Mucosa of stomach (tissue), 1 donor: ENCODE data around the gene AMMECR1.

Experiments used
- H3K27me3 ChIP-seq: one replicate; pipeline ENCODE4 v1.7.0; 2013; ENCODE audit warnings: mild to moderate bottlenecking, low read length; ENCODE audit not compliant: control insufficient read depth, insufficient read depth
- H3K36me3 ChIP-seq: one replicate; pipeline ENCODE4 v1.7.0; 2013; ENCODE audit warnings: low read length; ENCODE audit not compliant: control insufficient read depth, insufficient read depth
- H3K4me1 ChIP-seq: one replicate; pipeline ENCODE4 v1.7.0; 2013; ENCODE audit warnings: mild to moderate bottlenecking, low read length; ENCODE audit not compliant: control insufficient read depth, insufficient read depth
- H3K4me3 ChIP-seq: one replicate; pipeline ENCODE4 v1.7.0; 2013; ENCODE audit warnings: low read length
- H3K9ac ChIP-seq: one replicate; pipeline ENCODE4 v1.7.0; 2013; ENCODE audit warnings: mild to moderate bottlenecking, low read length, moderate library complexity
- H3K9me3 ChIP-seq: one replicate; pipeline ENCODE4 v1.7.0; 2013; ENCODE audit warnings: mild to moderate bottlenecking, low read length, moderate library complexity; ENCODE audit not compliant: control insufficient read depth
- donor health status: Pancreatic carcinoma.

AMMECR1 gene

DNA sequence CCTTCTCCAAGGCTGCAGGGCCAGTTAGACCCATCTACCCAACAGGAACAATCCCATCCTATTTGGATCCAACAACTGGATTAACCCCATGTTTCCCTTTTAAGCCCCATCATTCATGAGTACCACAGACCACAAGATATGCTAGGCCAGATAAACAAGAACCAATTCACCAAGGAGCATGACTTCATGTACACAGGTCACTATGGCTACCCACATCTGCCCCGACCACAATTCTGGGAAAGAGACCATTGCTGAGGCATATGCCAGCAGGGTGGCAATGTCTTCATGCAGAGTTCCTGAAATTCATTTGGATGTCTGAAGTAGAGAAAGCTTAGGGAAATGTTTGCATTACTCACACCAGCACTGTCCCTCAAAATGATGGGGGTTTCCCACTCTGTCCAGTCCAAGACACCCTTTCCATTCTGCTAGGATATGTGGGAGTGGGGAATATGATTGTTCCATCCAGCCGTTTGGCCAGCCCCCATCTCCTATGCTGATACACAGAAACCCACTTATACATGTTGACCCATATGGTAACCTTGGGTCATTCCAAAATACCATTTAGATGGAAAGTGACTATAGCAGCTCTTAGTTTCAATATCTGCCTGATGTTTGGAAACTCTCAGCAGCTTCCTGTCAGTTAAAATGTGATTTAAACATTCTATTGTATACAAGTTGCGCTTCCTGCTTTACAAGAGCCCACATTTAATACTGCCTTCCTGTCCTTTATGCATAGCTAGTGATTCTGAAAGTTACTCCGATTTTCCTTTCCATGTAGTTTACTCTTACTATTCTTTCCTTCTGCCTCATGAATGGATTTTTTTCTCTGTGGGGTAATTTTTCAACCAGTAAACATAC lies 129.0 kb downstream of the AMMECR1 start:
- H3K4me3 ChIP-seq: no peak overlapping the region
- H3K9ac ChIP-seq: no peak overlapping the region
- no peaks in the 10 kb centered on the region for H3K4me1 ChIP-seq
- H3K36me3 ChIP-seq: no peaks in the 10 kb centered on the region
- H3K27me3 ChIP-seq: no peaks in the 10 kb centered on the region
- H3K9me3 ChIP-seq: no peaks in the 10 kb centered on the region

DNA sequence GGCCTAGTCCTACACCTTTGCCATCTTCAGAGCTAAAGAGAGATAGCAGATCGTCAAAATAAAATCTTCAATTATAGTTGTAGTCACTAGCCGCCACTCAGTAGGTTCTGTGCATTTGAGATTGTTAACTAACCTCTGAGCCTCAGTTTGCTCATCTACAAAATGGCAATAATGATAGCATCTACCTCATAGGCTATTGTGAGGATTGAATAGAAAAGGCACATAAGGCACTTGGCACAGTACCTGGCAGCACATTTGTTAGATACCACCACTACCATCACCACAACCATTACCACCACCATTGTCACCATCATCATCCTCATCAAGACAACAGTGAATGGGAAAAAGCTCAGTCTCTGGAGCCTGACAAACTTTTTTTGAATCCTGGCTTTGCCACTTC lies 134.6 kb downstream of the AMMECR1 start:
- H3K36me3 ChIP-seq: no peaks in the 10 kb centered on the region
- H3K4me1 ChIP-seq: peaks cover 11% of the 10 kb centered on the region
- H3K9ac ChIP-seq: no peak overlapping the region
- no peak overlapping the region for H3K4me3 ChIP-seq
- H3K27me3 ChIP-seq: no peaks in the 10 kb centered on the region
- H3K9me3 ChIP-seq: no peaks in the 10 kb centered on the region

DNA sequence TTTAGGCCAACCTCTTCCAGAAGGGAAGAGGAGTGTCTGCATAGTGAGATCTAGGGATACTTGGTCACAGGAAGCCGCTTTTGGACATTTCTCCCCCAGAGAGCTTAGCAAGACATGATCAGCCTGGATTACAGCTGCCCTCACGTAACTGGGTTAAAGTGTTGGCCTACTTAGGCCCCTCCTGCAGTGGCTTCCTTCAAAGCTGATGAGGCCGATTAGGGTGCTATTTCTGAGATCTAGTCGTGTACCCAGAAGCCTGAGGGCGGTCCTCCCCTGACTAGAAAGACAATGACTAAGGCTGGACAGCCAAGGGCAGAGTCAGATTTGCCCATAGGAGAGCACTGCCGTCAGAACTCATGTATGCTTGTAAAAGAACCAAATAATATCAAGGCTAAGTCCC lies 135.0 kb downstream of the AMMECR1 start:
- Histone ChIP-seq H3K9me3 (no peaks in the 10 kb centered on the region), H3K4me1 (peaks cover 15% of the 10 kb centered on the region), H3K36me3 (no peaks in the 10 kb centered on the region), H3K27me3 (no peaks in the 10 kb centered on the region), H3K9ac (no peak overlapping the region), H3K4me3 (no peak overlapping the region)

DNA sequence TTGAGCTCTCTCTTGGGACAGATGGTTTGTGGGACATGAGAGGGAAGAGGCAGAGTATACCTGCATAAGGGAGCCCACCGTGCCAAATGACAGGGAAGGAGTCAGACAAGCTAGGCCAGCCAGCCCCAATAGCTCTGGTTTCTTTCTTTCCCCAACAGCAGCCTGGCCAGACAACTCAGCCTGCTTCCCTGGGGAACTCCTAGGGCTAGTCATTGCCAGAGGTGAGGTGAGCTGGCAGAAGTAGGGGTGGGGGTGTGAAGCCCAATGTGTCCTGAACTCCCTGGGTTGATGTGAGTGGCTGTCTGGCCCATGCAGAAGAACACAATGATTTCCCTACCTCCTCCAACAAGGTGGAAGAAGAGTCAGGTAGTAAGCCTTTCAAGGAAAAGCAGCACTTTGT lies 135.5 kb downstream of the AMMECR1 start:
- Histone ChIP-seq H3K9me3 (no peaks in the 10 kb centered on the region), H3K4me3 (no peak overlapping the region), H3K27me3 (no peaks in the 10 kb centered on the region), H3K4me1 (peaks cover 15% of the 10 kb centered on the region), H3K36me3 (no peaks in the 10 kb centered on the region), H3K9ac (no peak overlapping the region)

DNA sequence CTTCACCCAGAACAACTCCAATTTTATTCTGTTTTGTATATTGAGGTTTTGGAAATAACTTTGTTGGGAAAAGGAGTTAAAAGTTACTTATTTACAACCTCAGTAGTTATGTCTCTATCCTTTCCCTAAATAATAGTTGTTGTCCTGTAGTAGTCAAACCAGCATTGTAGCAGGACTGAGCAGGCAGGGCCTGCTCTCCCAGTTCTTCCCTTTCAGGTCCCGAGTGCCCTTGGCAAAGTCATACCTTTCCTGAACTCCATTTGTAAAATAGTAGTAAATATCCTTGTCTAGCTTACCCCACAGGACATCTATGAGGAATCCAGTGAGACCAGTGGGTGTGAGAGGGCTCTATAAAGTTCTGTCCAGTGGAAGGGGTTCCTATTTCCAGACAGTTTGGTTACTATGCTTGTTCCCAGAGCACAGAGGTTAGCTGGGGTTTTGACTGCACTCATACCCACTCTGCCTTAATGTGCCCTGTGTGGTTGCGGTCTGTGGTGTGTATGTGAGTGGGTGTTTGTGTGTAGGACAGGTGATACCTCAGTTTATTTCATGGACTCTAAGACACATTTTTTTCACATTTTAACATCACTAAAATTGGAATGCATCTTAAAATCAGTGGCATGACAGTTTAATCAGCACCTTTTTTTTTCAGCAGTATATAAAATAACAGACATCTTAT lies 136.3 kb downstream of the AMMECR1 start:
- Histone ChIP-seq H3K27me3 (no peaks in the 10 kb centered on the region), H3K4me1 (peaks cover 15% of the 10 kb centered on the region)

DNA sequence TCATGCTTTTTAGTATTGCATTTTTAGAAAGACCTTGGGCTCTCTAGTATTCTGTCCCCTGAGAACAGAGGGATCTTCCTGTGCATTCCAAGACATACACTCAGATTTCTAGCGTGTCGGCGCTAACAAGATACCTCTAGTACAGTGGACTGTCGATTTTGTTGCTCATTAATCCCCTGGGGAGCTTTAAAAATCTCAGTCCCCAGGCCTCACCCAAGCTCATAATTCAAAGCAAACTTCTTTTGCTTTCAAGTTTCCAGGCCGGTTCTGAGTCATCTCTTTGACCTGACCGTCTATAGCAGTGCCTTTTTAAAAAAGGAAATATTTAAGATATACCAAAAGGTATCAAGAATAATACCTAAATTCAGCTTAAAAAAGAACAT lies 137.0 kb downstream of the AMMECR1 start:
- H3K4me3 ChIP-seq: no peak overlapping the region
- no peaks in the 10 kb centered on the region for H3K27me3 ChIP-seq
- H3K4me1 ChIP-seq: peaks cover 15% of the 10 kb centered on the region
- H3K9me3 ChIP-seq: no peaks in the 10 kb centered on the region
- no peaks in the 10 kb centered on the region for H3K36me3 ChIP-seq
- H3K9ac ChIP-seq: no peak overlapping the region

More for the DNA sequence above, 136.3 kb downstream of the AMMECR1 start:
- Histone ChIP-seq H3K36me3 (no peaks in the 10 kb centered on the region), H3K9ac (no peak overlapping the region), H3K4me3 (no peak overlapping the region), H3K9me3 (no peaks in the 10 kb centered on the region)

DNA sequence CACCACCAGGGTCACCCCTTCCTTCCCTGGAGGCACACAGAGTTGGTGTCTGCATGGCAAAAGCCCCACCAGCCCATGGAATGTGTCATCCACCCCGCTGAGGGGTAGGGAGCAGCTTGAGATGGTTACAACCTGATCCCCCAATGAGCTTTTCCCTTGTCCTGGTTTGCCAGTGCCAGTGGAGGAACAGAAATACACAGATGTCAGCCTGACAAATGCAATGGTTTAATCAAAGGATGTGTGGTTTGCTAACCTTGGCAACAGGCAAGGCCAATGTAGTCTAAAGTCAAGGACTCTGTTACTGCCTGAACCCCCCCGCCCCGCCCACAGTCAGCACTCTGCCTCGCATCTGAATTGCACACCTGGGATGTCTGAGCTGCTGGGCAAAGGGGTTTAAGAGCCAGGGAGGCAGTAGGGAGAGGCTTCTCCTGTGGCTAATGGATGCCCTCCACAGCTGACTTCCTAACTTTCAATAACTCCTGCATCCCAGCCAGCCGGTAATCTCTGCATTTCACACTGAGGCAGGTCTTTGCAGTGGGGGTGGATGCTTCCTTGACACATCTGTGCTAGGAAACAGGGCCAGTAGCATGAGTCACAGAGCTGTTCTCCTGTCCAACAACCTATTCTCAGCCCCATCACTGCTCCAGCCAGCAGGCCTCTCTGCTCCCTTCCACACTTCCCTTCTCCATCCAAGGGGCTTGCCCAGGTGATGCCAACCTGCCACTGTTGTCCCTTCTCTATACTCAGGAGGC lies 137.5 kb downstream of the AMMECR1 start:
- no peaks in the 10 kb centered on the region for H3K36me3 ChIP-seq
- no peaks in the 10 kb centered on the region for H3K27me3 ChIP-seq
- no peaks in the 10 kb centered on the region for H3K9me3 ChIP-seq
- H3K9ac ChIP-seq: no peak overlapping the region
- peaks cover 15% of the 10 kb centered on the region for H3K4me1 ChIP-seq
- no peak overlapping the region for H3K4me3 ChIP-seq

DNA sequence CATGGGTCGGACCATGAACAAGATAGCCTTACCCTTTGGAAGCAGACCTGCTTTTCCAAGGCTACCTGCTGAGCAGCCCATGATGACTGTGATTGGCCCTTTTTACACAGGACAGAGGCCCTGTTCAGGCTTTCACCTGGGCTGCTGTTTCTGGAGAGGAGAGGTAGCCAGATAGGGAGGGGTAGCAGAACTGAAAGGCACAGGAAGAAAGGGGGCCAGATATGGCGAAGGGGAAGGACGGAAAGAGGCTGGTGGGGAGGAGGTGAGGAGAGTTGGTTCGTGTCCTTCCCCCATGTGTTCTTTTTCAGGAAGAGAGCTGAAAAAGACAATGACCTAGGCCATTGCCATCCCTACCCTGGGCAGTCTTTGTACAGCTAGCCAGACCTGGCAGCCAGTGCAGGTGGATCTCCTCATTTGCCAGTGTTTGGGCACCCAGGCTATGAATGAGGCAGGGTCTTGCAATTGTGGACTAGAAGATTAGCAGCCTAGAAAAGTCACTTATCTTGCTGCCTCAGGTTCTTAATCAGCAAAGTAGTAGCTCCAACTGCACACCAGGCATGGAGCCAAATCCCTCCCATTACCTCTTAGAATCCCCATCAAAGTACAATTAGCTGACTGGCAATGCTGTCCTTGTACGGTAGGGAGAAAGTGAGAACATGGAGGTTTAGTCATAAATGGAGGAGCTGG lies 139.6 kb downstream of the AMMECR1 start:
- Histone ChIP-seq H3K36me3 (no peaks in the 10 kb centered on the region), H3K4me1 (peaks cover 22% of the 10 kb centered on the region), H3K4me3 (no peak overlapping the region), H3K27me3 (no peaks in the 10 kb centered on the region), H3K9ac (no peak overlapping the region), H3K9me3 (no peaks in the 10 kb centered on the region)

DNA sequence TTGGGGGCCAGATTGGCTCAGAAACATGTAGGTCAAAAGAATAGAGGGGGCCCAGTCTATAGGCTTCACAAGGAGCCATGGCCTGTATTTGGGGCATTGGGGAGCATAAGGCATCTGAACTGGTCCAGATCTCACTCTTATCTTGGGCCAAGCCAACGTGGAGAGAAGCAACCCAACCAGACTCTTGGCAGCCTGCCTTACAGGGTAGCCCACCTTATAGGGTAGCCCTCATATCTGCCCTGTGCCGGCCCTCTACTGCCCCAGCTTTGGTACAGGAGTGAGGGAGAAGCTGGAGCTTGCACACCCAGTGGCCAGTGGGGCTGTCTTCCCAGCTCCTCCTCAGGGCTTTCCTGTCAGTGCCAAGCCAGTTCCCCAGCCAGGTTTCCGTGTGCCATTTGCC lies 142.2 kb downstream of the AMMECR1 start:
- peaks cover 22% of the 10 kb centered on the region for H3K4me1 ChIP-seq
- H3K9ac ChIP-seq: no peak overlapping the region
- H3K36me3 ChIP-seq: no peaks in the 10 kb centered on the region
- H3K4me3 ChIP-seq: no peak overlapping the region
- no peaks in the 10 kb centered on the region for H3K9me3 ChIP-seq
- no peaks in the 10 kb centered on the region for H3K27me3 ChIP-seq

DNA sequence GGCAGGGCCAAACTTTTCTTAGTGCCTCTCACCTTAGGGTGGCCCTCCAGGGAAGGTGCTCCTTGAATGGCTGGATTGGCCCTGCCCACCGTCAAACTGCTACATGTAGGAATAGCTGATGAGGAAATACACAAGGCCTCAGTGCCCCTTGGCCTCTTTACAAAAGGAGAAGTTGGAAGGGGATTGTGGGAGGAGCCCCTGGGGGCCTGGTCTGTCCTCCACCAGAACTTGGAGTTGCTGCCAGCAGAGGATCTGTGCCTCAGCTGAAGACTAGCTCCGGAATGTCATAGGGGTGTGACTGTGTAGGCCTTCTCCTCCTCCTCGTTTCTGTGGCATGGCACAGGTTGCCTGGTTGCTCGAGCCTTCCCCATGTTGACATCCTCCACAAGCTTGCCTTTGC lies 142.7 kb downstream of the AMMECR1 start:
- no peak overlapping the region for H3K4me3 ChIP-seq
- H3K27me3 ChIP-seq: no peaks in the 10 kb centered on the region

DNA sequence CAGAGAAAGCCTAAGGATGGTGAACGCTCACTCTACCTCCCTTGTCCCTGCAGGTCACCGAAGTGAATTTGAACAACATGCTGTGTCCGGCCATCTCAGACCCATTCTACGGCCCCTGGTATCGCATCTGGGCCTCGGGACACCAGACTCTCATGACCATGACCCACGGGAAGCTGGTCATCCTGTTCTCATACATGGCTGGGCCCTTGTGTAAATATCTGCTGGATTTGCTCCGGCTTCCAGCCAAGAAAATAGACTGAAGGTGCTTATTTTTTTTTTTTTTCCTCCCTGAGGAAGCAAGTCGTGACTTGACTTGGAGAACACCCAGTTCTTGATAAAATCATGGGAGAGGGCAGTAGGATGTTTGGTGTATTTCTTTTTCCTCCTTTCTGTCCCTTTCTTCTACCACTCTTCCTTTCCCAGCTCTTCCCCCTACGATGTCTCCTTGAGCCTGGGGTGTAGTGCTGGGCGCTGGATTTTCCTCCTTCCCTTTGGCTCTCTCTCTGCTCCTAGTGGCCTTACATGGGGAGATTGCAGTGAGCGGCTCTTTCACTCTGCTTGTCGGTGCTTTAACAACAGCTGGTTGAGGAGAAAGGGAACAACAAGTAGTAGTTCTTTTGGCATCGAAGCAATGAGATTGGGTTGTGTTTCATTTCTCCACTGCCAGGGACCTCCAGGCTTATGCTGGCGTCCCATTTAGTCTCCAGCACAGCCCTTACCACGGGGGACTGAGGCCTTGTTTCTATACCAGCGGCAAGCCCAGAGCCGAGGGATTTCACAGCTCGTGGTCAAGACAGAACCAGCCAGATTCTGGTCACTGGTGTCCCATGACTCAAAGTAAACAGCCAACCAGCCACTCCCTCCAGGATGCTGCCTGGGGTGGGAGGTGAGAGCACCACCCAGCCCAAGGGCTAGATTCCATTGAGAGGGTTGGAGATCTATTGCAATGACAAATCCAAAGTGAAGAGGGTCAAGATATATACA lies 144.4 kb downstream of the AMMECR1 start:
- H3K9ac ChIP-seq: no peak overlapping the region
- H3K4me1 ChIP-seq: peaks cover 17% of the 10 kb centered on the region
- no peaks in the 10 kb centered on the region for H3K9me3 ChIP-seq
- H3K27me3 ChIP-seq: no peaks in the 10 kb centered on the region
- H3K36me3 ChIP-seq: no peaks in the 10 kb centered on the region
- no peak overlapping the region for H3K4me3 ChIP-seq

More for the DNA sequence above, 142.7 kb downstream of the AMMECR1 start:
- H3K36me3 ChIP-seq: no peaks in the 10 kb centered on the region
- H3K4me1 ChIP-seq: peaks cover 19% of the 10 kb centered on the region
- H3K9ac ChIP-seq: no peak overlapping the region
- H3K9me3 ChIP-seq: no peaks in the 10 kb centered on the region
